NB4 (cell line): ENCODE data around the gene TGFBR3.

Source experiments
- CTCF ChIP-seq: IDR thresholded peaks from one replicate; pipeline ENCODE4 v1.5.1; 2012; ENCODE audit warnings: low read depth, low read length
- MAX ChIP-seq: IDR thresholded peaks from 2 replicates; pipeline ENCODE4 v1.6.1; 2011; ENCODE audit warnings: low read depth, low read length
- MYC ChIP-seq: IDR thresholded peaks from 2 replicates; pipeline ENCODE4 v1.6.1; 2011; ENCODE audit warnings: low read depth, low read length

- TF ChIP-seq CTCF (no peak), MYC (no peak), MAX (no peak)
Observed at GRCh38 chr1:91765293-91765692, 120.7 kb downstream of the TGFBR3 start.
